Activated gamma-delta T cell treated with Interleukin-2 at 50 U/mL for 16 hours (primary cell): Measurements from ENCODE around the gene NHEJ1.
A peak's percentile ranks its signal among the peaks of the same experiment; 100 is the strongest.
"Not testable (repeated sequence)": the region's sequence is repeated elsewhere in the genome, so short reads cannot be mapped to it uniquely, and the experiment has no call there.

Experiments used
- DNase-seq: peaks from one replicate; pipeline ENCODE4 v3.0.0-alpha.2; 2020

NHEJ1 gene, protein sequence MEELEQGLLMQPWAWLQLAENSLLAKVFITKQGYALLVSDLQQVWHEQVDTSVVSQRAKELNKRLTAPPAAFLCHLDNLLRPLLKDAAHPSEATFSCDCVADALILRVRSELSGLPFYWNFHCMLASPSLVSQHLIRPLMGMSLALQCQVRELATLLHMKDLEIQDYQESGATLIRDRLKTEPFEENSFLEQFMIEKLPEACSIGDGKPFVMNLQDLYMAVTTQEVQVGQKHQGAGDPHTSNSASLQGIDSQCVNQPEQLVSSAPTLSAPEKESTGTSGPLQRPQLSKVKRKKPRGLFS

GRCh38 chr2:219160186-219161017 lies at the start of gene NHEJ1:
NHEJ1 (minus strand) TSS chr2:219160815; CDS start chr2:219158362, 2,453 bp downstream.
- DNase-seq = peak; percentile 91

- DNase-seq = no peak
Measured at GRCh38 chr2:219209236-219210195, 48.9 kb upstream of the NHEJ1 start.

GRCh38 chr2:219207884-219208740 lies 47.5 kb upstream of the NHEJ1 start:
- DNase-seq = no peak

DNA sequence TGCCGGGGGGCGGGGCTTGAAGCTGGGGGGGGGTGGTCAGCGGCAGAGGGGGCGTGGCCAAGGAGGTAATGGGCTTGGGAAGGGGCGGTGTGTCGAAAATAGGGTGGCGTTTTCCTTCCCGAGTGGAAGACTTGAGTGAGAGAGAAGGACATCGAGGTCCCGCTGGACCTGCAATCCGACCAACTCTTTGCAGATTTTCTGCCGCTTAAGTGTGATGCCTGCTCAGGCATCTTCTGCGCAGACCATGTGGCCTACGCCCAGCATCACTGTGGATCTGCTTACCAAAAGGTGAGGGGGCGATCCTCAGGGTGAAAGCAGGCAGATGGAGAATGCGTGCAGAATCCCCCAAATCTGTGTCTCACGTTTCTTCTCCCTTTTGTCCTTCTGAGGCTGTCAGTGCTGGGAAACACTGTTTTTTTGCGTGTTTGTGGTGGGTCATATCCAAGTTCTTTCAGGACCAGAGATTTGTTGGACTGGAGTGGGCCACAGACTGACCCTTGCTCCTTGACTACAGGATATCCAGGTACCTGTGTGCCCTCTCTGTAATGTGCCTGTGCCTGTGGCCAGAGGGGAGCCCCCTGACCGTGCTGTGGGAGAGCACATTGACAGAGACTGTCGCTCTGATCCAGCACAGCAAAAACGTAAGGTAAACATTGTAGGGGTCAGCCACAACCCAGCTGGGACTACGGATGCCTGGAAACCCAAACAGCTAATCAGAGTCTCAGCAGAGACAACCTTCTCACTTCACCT lies 46.7 kb upstream of the NHEJ1 start:
- DNase-seq = no peak

GRCh38 chr2:219206328-219207133 lies 45.9 kb upstream of the NHEJ1 start, which contains the start of gene ZFAND2B:
ZFAND2B (plus strand) TSS chr2:219206782; CDS start chr2:219206988, 206 bp downstream.
- DNase-seq = peak; percentile 95

GRCh38 chr2:219205981-219206327 lies 45.3 kb upstream of the NHEJ1 start:
- DNase-seq = no peak

DNA sequence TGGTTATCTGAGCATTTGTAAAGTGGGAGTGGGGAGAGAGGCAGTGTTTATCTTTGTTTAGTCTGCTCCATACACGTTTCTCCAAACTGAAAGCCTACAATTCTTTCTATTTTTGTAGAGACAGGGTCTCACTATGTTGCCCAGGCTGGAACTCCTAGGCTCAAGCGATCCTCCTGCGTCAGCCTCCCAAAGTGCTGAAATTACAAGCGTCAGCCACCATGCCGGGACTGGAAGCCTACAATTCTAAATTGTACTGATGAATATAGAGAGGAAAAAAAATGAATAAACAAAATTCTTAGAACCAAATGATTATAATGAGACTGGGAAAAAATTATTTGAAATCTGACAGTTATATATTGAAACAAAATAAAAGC lies 44.5 kb upstream of the NHEJ1 start:
- no peak for DNase-seq

DNA sequence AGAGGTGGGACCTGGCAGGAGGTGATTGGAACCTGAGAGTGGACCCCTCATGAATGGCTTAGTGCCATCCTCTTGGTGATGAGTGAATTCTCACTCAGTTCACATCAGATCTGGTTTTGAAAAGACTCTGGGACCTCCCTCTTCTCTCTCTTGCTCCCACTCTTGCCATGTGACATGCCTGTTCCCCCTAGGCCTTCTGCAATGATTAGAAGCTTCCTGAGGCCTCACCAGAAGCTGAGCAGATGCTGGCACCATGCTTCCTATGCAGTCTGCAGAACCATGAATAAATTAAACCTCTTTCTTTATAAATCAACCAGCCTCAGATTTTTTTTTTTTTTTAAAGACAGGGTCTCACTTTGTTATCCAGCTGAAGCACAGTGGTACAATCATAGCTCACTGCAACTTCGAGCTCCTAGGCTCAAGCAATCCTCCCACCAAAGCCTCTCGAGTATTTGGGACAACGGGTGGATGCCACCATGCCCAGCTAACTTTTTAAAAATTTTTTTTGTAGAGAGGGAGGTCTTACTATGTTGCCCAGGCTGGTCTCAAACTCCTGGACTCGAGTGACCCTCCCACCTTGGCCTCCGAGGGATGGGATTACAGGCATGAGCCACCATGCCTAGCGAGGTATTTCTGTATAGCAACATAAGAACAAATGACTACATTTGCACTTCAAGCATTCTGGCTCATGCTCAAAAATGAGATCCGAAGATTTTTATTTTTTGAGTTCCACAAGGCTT lies 44.0 kb upstream of the NHEJ1 start:
- no peak for DNase-seq

- not testable (repeated sequence) for DNase-seq
Measured at GRCh38 chr2:219201331-219201730, 40.7 kb upstream of the NHEJ1 start.

DNA sequence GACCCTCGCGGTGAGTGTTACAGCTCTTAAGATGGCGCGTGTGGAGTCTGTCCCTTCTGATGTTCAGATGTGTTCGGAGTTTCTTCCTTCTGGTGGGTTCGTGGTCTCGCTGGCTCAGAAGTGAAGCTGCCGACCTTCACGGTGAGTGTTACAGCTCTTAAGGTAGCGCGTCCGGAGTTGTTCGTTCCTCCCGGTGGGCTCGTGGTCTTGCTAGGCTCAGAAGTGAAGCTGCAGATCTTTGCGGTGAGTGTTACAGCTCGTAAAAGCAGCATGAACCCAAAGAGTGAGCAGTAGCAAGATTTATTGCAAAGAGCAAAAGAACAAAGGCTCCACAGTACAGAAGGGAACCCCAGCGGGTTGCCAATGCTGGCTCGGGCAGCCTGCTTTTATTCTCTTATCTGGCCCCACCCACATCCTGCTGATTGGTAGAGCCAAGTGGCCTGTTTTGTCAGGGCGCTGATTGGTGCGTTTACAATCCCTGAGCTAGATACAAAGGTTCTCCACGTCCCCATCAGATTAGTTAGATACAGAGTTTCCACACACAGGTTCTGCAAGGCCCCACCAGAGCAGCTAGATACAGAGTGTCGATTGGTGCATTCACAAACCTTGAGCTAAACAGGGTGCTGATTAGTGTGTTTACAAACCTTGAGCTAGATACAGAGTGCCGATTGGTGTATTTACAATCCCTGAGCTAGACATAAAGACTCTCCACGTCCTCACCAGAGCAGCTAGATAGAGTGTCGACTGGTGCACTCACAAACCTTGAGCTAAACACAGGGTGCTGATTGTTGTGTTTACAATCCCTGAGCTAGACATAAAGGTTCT lies 40.1 kb upstream of the NHEJ1 start:
- DNase-seq = peak; percentile 41

DNA sequence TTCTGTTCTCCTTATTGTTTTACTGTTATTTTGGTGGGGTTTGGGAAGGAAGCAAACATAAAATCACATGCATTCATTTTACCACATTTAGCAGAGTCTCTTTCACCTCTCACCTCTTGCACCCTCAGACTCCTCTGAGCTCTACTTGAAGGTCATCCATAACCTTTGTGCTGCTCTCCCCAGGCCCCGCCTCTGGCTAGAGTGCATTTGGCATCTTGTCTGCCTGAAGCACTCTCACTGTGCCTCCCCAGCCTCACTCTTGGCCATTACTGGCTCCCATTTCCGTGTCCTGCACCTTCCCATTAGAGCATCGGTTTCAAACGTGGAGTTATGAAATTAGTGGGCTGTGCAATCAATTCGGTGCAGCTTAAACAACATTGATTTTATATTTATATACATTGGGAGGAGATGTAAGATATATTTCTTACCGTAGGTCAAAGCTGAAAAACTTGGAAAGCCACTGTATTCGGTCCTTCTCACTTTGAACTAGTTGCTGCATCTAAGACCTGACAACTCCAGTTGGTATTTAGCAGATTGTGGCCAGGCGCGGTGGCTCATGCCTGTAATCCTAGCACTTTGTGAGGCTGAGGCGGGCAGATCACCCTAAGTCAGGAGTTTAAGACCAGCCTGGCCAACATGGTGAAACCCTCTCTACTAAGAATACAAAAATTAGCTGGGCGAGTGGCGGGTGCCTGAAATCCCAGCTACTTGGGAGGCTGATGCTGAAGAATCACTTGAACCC lies 39.0 kb upstream of the NHEJ1 start:
- DNase-seq = no peak

DNA sequence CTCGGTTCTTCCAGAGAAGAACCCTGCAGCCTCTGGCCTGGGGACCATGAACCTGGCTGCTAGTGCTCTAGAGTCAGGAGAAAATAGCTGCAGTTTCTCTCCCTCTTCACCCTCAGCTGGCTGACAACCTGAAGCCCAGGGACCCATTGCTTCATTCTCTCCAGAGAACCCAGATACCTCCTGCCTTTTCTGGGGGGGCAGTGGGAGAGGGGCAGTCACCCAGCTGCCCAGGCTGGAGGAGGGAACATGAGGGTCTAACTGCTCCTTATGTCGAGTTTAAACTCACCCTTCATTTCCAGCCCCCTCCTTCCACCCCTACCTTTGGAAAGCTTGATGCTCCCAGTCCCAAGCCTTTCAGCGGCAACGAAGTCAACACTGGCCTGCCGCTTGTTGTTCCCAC lies 38.4 kb upstream of the NHEJ1 start:
- DNase-seq = no peak

DNA sequence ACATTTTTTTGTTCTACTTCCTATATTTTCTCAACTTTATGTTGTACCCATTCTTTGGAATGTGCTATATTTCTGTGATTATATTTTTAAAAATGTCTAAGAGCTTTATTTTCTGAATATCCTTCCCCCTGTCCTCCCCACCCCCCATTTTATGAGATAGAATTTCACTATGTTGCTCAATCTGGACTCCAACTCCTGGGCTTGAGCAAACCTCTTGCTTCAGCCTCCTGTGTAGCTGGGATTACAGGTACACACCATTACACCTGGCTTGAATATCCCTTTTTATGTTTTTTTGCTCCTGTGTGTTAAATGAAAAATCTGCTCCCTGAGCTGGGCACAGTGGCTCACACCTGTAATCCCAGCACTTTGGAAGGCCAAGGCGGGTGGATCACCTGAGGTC lies 36.8 kb upstream of the NHEJ1 start:
- DNase-seq = no peak

DNA sequence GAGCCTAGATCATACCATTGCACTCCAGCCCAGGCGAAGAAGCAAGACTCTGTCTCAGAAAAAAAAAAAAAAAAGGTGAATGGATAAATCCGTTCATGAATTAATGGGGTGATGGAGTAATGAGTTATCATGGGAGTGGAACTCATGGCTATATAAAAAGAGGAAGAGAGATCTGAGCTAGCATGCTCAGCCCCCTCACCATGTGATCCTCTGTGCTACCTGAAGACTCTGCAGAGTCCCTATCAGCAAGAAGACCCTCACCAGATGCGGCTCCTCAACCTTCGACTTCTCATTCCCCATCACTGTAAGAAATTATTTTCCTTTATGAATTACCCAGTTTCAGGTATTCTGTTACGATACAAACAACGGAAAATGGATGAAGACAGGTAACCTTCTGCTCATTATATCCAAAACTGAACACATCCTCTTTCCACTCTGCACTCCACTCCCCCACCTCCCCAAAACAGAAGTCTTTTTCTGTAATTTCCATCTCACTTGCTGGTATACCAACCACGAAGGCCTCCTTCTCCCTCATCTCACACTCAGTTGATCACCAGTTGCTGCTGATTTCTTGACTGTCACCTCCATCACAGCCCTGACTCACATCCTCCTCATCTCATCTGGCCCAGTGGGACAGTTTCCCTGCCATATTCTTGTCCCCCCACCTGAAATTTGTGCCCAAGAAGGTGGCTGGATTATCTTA lies 26.3 kb upstream of the NHEJ1 start:
- no peak for DNase-seq

DNA sequence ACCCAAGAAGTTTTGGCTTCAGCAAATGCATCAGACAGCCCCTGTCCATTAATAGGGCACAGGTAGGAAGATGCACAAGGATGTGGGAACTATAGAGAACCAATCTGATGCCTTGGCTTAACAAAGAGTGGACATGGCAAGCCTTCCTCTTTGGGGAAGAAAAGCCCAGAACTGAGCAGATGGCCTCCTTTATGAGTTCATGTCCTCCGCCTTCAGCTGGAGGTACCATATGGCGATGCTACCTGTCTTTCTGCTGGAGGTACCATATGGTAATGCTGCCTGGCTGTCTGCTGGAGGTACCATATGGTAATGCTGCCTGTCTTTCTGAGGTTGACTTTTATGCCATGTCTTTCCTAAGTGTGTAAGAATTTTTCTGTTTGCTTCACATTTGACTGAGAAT lies 23.5 kb upstream of the NHEJ1 start:
- no peak for DNase-seq

- no peak for DNase-seq
Measured at GRCh38 chr2:219183151-219183772, 22.6 kb upstream of the NHEJ1 start.
